GM19035 (cell line): ENCODE results near the gene ABHD5.

Experiments used
- ATAC-seq: cut with Tn5 transposase; IDR thresholded peaks from one replicate; pipeline ENCODE4 v1.9.1; 2021; ENCODE audit not compliant: unreplicated experiment

Gene ABHD5

DNA sequence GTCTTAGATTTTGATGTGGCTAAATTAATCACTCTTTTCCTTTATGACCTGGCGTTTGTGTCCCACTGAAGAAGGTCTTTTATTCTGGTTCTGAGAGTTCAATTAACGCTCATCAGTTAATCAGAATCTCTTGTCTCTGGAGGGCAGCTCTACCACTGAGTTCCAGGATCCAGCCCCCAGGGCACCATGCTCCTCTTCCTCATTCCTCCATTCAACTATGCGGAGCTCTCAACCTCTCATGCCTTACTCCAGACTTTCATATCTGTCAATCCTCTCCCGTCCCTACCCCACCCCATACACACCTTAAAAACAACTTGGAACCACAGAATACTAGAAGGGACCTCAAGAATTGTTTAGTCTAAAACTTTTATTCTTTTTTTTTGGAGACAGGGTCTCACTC is 4.8 kb upstream of the ABHD5 start:
- no peak for ATAC-seq

GRCh38 chr3:43686333-43686699 is 4.4 kb upstream of the ABHD5 start:
- no peak for ATAC-seq

DNA sequence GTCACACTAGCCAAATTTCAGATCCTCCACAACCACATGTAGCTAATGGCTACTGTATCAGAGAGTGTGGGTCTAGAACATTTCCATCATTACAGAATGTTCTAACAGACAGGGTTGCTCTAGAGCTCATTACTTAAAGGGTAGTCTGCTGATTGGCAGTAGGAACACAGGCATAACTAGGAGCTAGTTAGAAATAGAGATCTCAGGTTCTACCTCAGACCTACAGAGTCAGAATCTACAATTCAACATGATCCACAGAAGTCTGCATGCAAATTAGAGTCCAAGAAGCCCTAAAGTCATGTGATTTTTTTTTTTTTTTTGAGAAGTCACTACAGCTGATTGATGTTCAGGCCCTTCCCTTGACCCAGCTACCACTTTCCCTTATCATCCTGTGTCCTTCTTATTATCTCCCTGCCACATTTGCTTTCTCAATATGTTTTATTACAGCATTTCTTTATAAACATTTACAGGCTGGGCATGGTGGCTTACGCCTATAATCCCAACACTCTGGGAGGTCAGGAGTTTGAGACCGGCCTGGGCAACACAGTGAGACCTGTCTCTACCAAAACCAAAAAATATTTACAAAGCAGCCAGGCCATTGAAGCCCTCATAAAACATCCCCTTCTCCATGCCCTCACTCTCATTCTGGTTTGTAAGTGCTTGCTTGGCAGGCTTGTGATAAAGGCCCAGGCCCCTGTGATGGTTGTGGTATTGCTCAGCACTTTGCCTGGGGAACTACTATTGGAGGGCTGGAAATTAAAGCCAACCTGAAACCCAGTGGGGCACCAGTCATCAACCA is 3.8 kb upstream of the ABHD5 start:
- no peak for ATAC-seq

- ATAC-seq = no peak
Observed at GRCh38 chr3:43687499-43687811, 3.3 kb upstream of the ABHD5 start.

DNA sequence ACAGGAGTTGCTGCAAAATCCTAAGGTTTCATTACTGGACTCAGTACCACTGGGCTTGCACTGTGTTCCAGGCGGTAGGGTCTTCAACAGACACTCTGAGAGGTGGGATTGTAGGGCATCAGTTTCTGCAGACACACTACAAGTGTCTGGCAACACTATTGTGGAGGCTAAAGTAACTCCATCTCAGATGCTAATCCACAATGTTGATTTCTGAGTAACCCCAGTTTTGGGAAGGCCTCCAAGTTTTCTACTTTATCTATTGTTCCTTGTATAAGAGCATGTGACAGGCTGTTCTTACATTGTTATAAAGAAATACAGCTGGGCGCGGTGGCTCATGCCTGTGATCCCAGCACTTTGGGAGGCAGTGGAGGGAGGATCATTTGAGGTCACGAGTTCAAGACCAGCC is 2.5 kb upstream of the ABHD5 start:
- ATAC-seq = no peak

DNA sequence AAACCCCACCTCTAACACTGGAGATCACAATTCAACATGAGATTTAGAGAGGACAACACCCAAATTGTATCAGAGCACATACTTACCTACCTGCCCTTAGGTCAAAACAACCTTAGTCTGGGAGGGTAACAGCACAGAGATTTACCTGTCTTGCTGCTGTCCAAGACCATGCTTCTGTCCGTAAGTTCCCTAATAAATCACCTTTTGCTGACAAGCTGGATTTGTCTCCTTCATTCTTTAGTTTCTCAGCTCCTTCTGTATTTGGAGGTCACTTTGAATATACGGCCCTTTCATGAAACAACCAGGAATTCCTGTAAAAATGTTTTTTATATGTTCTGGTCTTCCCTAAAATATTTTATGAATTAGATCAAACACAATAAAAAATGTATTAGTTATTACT is 1.6 kb upstream of the ABHD5 start:
- ATAC-seq = no peak

DNA sequence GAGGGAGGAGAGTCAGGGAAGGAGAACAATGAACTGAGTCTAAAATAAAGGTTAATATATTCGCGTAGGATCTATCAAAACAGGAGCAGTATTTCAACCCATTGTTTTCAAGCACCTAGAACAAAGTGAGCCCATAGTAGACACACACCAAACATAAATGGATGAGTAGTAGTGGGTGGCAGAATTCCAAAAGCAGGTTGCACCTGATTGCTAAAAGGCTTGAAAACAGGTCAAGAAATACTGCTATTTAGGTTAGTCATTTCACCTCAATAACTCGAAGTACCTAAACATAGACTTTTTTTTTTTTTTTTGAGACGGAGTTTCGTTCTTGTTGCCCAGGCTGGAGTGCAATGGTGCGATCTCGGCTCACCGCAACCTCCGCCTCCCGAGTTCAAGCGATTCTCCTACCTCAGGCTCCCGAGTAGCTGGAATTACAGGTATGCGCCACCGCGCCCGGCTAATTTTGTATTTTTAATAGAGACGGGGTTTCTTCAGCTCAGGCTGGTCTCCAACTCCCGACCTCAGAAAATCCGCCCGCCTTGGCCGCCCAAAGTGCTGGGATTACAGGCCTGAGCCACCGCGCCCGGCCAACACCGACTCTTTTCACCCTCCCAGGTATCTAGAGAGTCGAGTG is 855 bp upstream of the ABHD5 start:
- no peak for ATAC-seq

DNA sequence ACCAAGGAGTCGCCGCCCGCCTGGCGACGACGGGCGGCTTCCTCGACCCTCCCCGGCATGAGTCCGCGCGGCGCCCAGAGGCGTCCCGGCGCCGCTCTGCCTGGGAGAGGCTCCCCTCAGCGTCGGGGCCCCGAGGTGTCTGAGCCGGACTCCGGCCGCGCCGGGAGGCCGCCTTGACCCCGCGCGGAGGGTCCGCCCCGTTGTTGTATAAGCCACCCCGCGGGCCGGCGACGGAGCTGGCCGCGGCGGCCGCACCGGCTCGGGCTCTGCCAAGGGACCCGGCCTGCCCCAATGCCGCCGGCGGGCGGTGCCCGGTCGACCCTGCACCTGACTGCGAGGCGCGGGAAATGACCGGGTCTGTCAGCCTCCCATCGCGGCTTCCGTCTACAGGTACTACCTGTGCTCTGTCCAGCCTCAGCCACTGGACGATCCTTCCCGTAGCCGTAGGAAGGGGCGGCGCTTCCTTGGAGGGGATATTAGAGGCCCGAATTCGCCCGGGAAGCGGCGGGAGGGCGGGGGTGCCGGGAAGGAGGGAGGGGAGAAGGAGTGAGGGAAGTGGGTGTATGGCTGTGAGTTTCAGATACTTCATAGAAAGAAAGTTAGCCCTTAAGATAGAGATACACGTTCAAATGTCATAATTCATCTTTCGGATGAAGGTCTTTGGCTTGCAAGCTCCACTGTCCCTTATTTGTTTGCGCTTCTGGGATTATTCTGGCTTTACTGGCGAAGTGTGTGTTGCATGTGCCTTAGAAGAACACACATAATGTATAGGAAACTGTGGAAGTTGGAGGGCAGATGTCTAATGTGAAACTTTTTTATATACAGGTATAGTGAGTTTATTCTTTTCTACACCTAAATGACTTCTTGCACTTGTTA is 620 bp downstream of the ABHD5 start:
- peak; percentile 40 for ATAC-seq

GRCh38 chr3:43692085-43692855 is 1.5 kb downstream of the ABHD5 start:
- ATAC-seq = no peak

GRCh38 chr3:43692971-43693370 is 2.2 kb downstream of the ABHD5 start:
- ATAC-seq = no peak

DNA sequence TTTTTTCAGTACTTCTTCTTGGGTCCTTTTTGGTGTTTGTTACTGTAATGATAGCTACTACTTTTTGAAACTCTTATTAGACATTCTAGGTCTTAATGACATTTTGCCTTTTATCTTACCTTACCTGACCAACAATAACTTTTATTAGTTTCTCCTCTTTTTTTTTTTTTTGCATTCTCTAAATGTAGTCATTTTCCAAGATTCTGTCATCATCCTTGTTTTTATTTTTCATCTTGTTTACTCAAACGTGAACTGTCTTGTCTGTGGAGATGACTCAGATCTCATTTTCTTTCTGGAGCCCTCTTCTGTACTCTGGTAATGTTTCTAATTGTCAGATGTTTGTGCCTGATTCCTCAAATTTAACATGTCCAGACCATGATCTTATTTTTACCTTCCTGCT is 2.9 kb downstream of the ABHD5 start:
- no peak for ATAC-seq

- ATAC-seq = no peak
Observed at GRCh38 chr3:43695443-43695842, 4.7 kb downstream of the ABHD5 start.

- no peak for ATAC-seq
Observed at GRCh38 chr3:43695863-43696262, 5.1 kb downstream of the ABHD5 start.

DNA sequence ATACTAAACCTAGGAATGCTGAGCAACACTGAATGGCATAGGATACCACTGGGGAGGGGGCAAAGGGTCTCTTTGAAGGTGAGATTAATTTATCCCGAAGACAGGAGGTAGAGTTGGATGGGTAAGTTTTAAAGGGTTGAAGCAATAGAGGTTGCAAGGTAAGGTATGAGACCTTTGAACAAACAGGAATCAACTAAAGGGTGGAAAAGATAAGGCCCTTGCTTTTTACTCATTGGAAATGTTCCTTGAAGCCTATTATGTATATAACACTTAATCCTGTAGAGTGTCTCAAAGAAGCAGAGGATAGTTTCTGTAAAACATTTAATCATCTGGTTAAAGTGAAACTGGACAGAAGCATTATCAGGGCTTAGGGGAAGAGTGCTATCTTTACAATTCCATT is 5.7 kb downstream of the ABHD5 start:
- no peak for ATAC-seq

- no peak for ATAC-seq
Observed at GRCh38 chr3:43696881-43697280, 6.1 kb downstream of the ABHD5 start.

DNA sequence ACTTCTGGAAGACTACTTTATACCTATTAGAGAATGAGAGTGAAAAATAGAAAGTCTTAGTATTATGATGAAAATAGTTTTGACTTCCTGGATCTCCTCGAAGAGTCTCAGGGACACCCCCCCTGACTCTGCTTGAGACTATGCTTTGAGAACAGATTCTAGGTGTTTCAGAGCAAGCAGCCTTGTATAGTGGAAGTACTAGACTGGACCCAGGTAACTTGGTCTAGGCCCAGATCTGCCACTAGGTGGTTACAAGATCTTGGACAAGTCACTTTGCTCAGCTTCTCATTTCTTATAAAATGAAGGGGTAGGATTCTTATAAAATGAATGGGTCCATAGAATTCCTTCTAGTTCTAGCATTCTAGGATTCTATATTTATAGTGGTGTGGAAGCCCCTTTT is 9.1 kb downstream of the ABHD5 start:
- peak; percentile 77 for ATAC-seq

DNA sequence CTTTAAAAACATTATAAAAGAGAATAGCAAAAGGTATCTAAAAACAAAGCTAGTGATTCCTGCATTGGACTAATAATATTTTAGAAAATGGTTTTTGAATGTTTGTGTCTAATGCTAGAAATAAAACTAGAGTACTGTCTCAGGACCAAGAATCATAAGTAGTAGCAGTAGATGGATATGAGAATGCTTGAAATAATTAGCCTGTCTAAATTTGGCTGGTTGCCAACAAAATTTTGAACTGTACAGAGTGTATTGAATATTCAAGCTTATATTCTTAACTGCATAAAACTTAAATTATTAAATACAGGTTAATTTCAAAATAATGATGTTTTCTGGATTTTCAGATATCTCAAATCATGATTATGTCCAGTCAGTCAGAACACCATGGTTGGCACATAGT is 14.0 kb downstream of the ABHD5 start:
- ATAC-seq = no peak

- no peak for ATAC-seq
Observed at GRCh38 chr3:43706342-43706741, 15.6 kb downstream of the ABHD5 start.

GRCh38 chr3:43707266-43707665 is 16.5 kb downstream of the ABHD5 start:
- no peak for ATAC-seq

- no peak for ATAC-seq
Observed at GRCh38 chr3:43707998-43708397, 17.3 kb downstream of the ABHD5 start.

GRCh38 chr3:43709022-43709421 is 18.3 kb downstream of the ABHD5 start:
- no peak for ATAC-seq
